Mesendoderm (in vitro differentiated cells): ENCODE results near the gene PATL2.

Experiments
- DNase-seq: peaks from one replicate; pipeline ENCODE4 v3.0.0; 2013
- H2AK5ac ChIP-seq: 2 replicates; pipeline ENCODE4 v1.6.1; 2013; ENCODE audit warnings: low read length, inconsistent platforms
- H2BK120ac ChIP-seq: 2 replicates; pipeline ENCODE4 v1.6.1; 2013; ENCODE audit warnings: low read depth, mild to moderate bottlenecking, low read length, moderate library complexity, mixed read lengths
- H2BK15ac ChIP-seq: replicated peaks from 2 replicates; pipeline ENCODE4 v1.6.1; 2013; ENCODE audit warnings: low read depth, mild to moderate bottlenecking, moderate library complexity
- H2BK5ac ChIP-seq: 2 replicates; pipeline ENCODE4 v1.6.1; 2013; ENCODE audit warnings: low read length, inconsistent platforms
- H3K18ac ChIP-seq: 2 replicates; pipeline ENCODE4 v1.6.1; 2013; ENCODE audit warnings: mild to moderate bottlenecking, low read length, mixed read lengths
- H3K23ac ChIP-seq: one replicate; pipeline ENCODE4 v1.6.1; 2013; ENCODE audit warnings: low read length
- H3K27ac ChIP-seq: 2 replicates; pipeline ENCODE4 v1.5.1; 2013; ENCODE audit warnings: low read depth, mild to moderate bottlenecking, inconsistent platforms, low read length, moderate library complexity
- H3K27me3 ChIP-seq: 2 replicates; pipeline ENCODE4 v1.6.1; 2013; ENCODE audit warnings: low read length, control low read depth, mild to moderate bottlenecking, inconsistent platforms; ENCODE audit not compliant: insufficient read depth, poor library complexity
- H3K36me3 ChIP-seq: 2 replicates; pipeline ENCODE4 v1.6.1; 2013; ENCODE audit warnings: low read length, inconsistent platforms; ENCODE audit not compliant: control insufficient read depth, insufficient read depth
- H3K4ac ChIP-seq: one replicate; pipeline ENCODE4 v1.6.1; 2013; ENCODE audit warnings: low read depth, mild to moderate bottlenecking, low read length, moderate library complexity
- H3K4me1 ChIP-seq: 2 replicates; pipeline ENCODE4 v1.6.1; 2013; ENCODE audit warnings: low read depth, low read length, inconsistent platforms; ENCODE audit not compliant: control insufficient read depth
- H3K4me2 ChIP-seq: 2 replicates; pipeline ENCODE4 v1.6.1; 2013; ENCODE audit warnings: low read length
- H3K4me3 ChIP-seq: 2 replicates; pipeline ENCODE4 v1.5.1; 2013; ENCODE audit warnings: mild to moderate bottlenecking, low read length
- H3K56ac ChIP-seq: one replicate; pipeline ENCODE4 v1.6.1; 2013; ENCODE audit warnings: low read length
- H3K79me1 ChIP-seq: 2 replicates; pipeline ENCODE4 v1.6.1; 2013; ENCODE audit warnings: low read length, inconsistent platforms
- H3K79me2 ChIP-seq: 2 replicates; pipeline ENCODE4 v1.6.1; 2013; ENCODE audit warnings: mild to moderate bottlenecking, low read length; ENCODE audit not compliant: control insufficient read depth, insufficient read depth
- H3K9ac ChIP-seq: 2 replicates; pipeline ENCODE4 v1.6.1; 2013; ENCODE audit warnings: low read length, inconsistent platforms
- H4K5ac ChIP-seq: one replicate; pipeline ENCODE4 v1.6.1; 2013; ENCODE audit warnings: low read length
- H4K8ac ChIP-seq: one replicate; pipeline ENCODE4 v1.6.1; 2013; ENCODE audit warnings: low read depth, mild to moderate bottlenecking, control low read depth, low read length, moderate library complexity
- WGBS: extraction: QIAGEN DNeasy Blood & Tissue Kit; methylation state at CpG from one replicate; pipeline ENCODE4 v1.1.7; 2013; ENCODE audit warnings: low lambda C conversion rate, missing lambda C conversion rate; ENCODE audit not compliant: insufficient coverage; ENCODE audit errors: extremely low coverage; 5-methylcytosine and 5-hydroxymethylcytosine counted together

PATL2 gene

GRCh38 chr15:44673639-44674038, 37.5 kb downstream of the PATL2 start:
- H4K5ac ChIP-seq, result no peak overlapping the region
- H2BK120ac ChIP-seq, result no peak overlapping the region
- no peaks in the 10 kb centered on the region for H3K36me3 ChIP-seq
- H2BK15ac ChIP-seq, result no peak overlapping the region
- no peak overlapping the region for H2AK5ac ChIP-seq
- no peak overlapping the region for H3K56ac ChIP-seq
- H4K8ac ChIP-seq, result no peak overlapping the region
- no peak overlapping the region for H3K4me3 ChIP-seq
- no CpG with 5 or more reads among the region's 2 CpGs for WGBS
- no peak overlapping the region for H3K4ac ChIP-seq
- DNase-seq, result no peak
- no peak overlapping the region for H3K18ac ChIP-seq
- no peak overlapping the region for H2BK5ac ChIP-seq
- H3K4me2 ChIP-seq, result no peak overlapping the region
- H3K9ac ChIP-seq, result no peak overlapping the region
- no peak overlapping the region for H3K23ac ChIP-seq
- H3K4me1 ChIP-seq, result no peaks in the 10 kb centered on the region
- no peaks in the 10 kb centered on the region for H3K79me1 ChIP-seq
- no peaks in the 10 kb centered on the region for H3K27me3 ChIP-seq
- H3K79me2 ChIP-seq, result no peaks in the 10 kb centered on the region
- no peak overlapping the region for H3K27ac ChIP-seq

DNA sequence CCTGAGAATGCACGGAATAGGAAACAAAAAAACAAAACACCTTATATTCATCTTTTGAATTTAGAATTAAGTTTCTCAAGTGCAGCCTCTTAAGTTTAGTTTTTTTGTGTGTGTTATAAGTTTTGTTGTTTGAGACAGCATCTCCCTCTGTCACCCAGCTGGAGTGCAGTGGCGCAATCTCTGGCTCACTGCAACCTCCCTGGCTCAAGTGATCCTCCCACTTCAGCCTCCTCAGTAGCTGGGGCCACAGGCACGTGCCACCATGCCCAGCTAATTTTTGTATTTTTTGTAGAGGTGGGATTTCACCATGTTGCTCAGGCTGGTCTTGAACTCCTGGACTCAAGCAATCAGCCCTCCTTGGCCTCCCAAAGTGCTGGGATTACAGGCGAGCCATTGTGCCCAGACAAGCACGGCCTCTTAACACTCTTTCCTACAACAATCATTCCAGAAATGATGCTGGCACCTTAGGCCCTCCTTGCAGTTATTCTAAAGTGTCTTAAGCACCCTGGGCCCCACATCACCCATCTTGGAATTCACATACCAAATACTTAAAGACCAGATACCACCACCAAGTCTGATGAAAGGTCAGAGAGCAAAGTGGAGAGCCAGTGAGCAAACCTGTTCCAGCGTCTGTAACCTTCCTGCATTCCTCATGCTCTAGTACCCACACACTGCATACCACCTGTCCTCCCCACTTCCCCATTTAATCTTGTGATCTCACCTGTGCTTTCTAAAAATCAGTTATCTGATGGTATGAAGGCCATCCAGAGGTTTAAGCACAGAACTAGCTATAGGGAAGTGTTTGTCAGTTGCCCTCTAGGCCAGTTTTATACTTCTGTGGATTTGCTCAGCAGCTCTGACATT, 40.8 kb downstream of the PATL2 start:
- no CpG with 5 or more reads among the region's 6 CpGs for WGBS
- DNase-seq, result no peak

DNA sequence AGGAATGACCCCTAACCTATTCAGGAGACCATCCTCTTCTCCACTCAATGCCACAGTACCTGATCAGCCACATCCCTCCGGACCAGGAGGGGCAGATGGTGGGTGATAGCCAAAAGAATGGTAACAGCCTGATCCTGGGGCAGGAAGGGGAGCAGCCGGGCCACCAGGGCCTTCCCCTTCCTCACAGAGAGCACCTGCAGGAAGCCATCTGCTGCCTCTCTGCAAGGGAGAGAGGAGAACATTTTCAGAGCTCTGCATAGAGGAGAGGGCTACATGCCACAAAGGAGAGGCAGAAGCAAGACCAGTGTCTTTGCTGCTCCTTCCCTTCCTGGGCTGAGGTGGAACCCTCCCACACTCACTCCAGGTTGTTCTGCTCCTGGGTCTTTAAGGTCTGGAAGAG, 42.2 kb downstream of the PATL2 start:
- Histone ChIP-seq H3K56ac (no peak overlapping the region), H2AK5ac (no peak overlapping the region), H3K79me2 (no peaks in the 10 kb centered on the region), H2BK15ac (no peak overlapping the region), H3K4me3 (no peak overlapping the region), H2BK5ac (no peak overlapping the region), H3K36me3 (no peaks in the 10 kb centered on the region), H2BK120ac (no peak overlapping the region), H3K18ac (no peak overlapping the region), H3K4me2 (no peak overlapping the region), H3K23ac (no peak overlapping the region), H3K27me3 (no peaks in the 10 kb centered on the region), H3K27ac (no peak overlapping the region), H4K8ac (no peak overlapping the region), H3K4ac (no peak overlapping the region), H4K5ac (no peak overlapping the region), H3K79me1 (no peaks in the 10 kb centered on the region), H3K4me1 (no peaks in the 10 kb centered on the region), H3K9ac (no peak overlapping the region)
- WGBS, result no CpG with 5 or more reads among the region's 2 CpGs
- DNase-seq, result no peak

More for the DNA sequence above, 40.8 kb downstream of the PATL2 start:
- no peak overlapping the region for H3K27ac ChIP-seq
- no peak overlapping the region for H4K5ac ChIP-seq
- no peaks in the 10 kb centered on the region for H3K4me1 ChIP-seq
- H3K4ac ChIP-seq, result no peak overlapping the region
- no peak overlapping the region for H2BK5ac ChIP-seq
- no peak overlapping the region for H3K23ac ChIP-seq
- no peak overlapping the region for H3K9ac ChIP-seq
- H2AK5ac ChIP-seq, result no peak overlapping the region
- no peak overlapping the region for H2BK15ac ChIP-seq
- H3K27me3 ChIP-seq, result no peaks in the 10 kb centered on the region
- no peak overlapping the region for H2BK120ac ChIP-seq
- no peak overlapping the region for H3K18ac ChIP-seq
- no peaks in the 10 kb centered on the region for H3K36me3 ChIP-seq
- no peak overlapping the region for H4K8ac ChIP-seq
- no peaks in the 10 kb centered on the region for H3K79me2 ChIP-seq
- no peak overlapping the region for H3K56ac ChIP-seq
- no peak overlapping the region for H3K4me3 ChIP-seq
- H3K79me1 ChIP-seq, result no peaks in the 10 kb centered on the region
- H3K4me2 ChIP-seq, result no peak overlapping the region

DNA sequence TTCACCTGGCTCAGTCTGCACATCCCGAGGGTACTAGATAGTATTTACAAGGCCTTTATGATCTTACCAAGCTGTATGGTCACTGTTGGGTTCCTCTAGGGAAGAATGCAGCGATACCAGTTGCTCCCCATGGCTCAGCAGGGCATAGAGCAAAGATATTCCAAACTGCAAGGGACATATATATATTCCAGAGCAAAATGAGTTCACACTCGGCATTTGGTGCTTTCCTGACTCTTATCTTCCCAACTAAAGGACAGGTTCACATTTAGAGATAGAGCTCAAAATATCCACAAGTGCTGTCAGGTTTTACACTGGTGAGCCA, 44.1 kb downstream of the PATL2 start:
- Histone ChIP-seq H4K5ac (no peak overlapping the region), H3K56ac (no peak overlapping the region), H3K4me2 (no peak overlapping the region), H3K18ac (no peak overlapping the region), H3K4me3 (no peak overlapping the region), H2BK5ac (no peak overlapping the region), H3K27ac (no peak overlapping the region), H2BK120ac (no peak overlapping the region), H4K8ac (no peak overlapping the region), H3K23ac (no peak overlapping the region), H3K9ac (no peak overlapping the region), H2BK15ac (no peak overlapping the region), H3K4ac (no peak overlapping the region), H3K79me1 (peaks cover 1% of the 10 kb centered on the region), H3K36me3 (no peaks in the 10 kb centered on the region), H3K27me3 (no peaks in the 10 kb centered on the region), H2AK5ac (no peak overlapping the region), H3K79me2 (peaks cover 2% of the 10 kb centered on the region), H3K4me1 (peaks cover 2% of the 10 kb centered on the region)
- no CpG with 5 or more reads among the region's 3 CpGs for WGBS
- no peak for DNase-seq

- no peak overlapping the region for H4K5ac ChIP-seq
- H2BK15ac ChIP-seq, result no peak overlapping the region
- H3K56ac ChIP-seq, result no peak overlapping the region
- H3K18ac ChIP-seq, result no peak overlapping the region
- no CpG with 5 or more reads among the region's 5 CpGs for WGBS
- peaks cover 2% of the 10 kb centered on the region for H3K4me1 ChIP-seq
- H2BK120ac ChIP-seq, result no peak overlapping the region
- no peak overlapping the region for H3K27ac ChIP-seq
- H3K79me2 ChIP-seq, result peaks cover 2% of the 10 kb centered on the region
- no peak overlapping the region for H3K9ac ChIP-seq
- H3K79me1 ChIP-seq, result peaks cover 1% of the 10 kb centered on the region
- DNase-seq, result no peak
- H2AK5ac ChIP-seq, result no peak overlapping the region
- H3K4ac ChIP-seq, result peak overlapping the region; percentile 50
- no peak overlapping the region for H3K4me2 ChIP-seq
- no peaks in the 10 kb centered on the region for H3K36me3 ChIP-seq
- no peak overlapping the region for H2BK5ac ChIP-seq
- no peak overlapping the region for H3K23ac ChIP-seq
- H3K27me3 ChIP-seq, result no peaks in the 10 kb centered on the region
- no peak overlapping the region for H4K8ac ChIP-seq
- no peak overlapping the region for H3K4me3 ChIP-seq
Observed at GRCh38 chr15:44666210-44667038, 44.7 kb downstream of the PATL2 start.
